GM10266 (cell line): ENCODE measurements around the gene SLC22A7.
A peak's percentile ranks its signal among the peaks of the same experiment; 100 is the strongest.

Experiments
- DNase-seq: peaks from one replicate; pipeline ENCODE4 v3.0.0; 2012; ENCODE audit errors: extremely low spot score
- TF ChIP-seq, protein P1 (sequence below): IDR thresholded peaks from 2 replicates; pipeline ENCODE4 v1.5.1; 2012; ENCODE audit warnings: mild to moderate bottlenecking, low read depth; ENCODE audit not compliant: control insufficient read depth, insufficient read depth; ENCODE audit errors: missing control alignments

The SLC22A7 gene

DNA sequence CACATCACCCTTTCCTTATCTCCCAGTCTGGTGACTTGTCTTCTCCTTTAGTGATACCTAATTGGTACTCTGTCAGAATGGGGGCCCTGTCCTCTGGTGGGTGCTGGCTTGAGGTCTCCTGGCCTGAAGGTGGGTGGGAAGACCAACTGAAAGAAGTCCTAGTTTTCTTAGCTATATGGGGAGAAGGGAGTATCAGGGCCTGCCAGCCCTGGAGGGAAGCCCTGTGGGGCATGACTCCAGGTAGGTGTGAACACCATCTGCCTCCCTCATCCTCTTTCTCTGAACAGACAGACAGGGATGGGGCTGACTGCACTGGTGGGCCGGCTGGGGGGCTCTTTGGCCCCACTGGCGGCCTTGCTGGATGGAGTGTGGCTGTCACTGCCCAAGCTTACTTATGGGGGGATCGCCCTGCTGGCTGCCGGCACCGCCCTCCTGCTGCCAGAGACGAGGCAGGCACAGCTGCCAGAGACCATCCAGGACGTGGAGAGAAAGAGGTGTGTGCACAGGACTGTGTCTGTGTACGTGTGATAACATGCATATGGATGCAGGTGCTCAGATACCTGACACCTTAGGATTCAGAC, 5.8 kb downstream of the SLC22A7 start:
- TF ChIP-seq, protein P1, sequence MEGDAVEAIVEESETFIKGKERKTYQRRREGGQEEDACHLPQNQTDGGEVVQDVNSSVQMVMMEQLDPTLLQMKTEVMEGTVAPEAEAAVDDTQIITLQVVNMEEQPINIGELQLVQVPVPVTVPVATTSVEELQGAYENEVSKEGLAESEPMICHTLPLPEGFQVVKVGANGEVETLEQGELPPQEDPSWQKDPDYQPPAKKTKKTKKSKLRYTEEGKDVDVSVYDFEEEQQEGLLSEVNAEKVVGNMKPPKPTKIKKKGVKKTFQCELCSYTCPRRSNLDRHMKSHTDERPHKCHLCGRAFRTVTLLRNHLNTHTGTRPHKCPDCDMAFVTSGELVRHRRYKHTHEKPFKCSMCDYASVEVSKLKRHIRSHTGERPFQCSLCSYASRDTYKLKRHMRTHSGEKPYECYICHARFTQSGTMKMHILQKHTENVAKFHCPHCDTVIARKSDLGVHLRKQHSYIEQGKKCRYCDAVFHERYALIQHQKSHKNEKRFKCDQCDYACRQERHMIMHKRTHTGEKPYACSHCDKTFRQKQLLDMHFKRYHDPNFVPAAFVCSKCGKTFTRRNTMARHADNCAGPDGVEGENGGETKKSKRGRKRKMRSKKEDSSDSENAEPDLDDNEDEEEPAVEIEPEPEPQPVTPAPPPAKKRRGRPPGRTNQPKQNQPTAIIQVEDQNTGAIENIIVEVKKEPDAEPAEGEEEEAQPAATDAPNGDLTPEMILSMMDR, result no peak
- peak; percentile 5 for DNase-seq

DNA sequence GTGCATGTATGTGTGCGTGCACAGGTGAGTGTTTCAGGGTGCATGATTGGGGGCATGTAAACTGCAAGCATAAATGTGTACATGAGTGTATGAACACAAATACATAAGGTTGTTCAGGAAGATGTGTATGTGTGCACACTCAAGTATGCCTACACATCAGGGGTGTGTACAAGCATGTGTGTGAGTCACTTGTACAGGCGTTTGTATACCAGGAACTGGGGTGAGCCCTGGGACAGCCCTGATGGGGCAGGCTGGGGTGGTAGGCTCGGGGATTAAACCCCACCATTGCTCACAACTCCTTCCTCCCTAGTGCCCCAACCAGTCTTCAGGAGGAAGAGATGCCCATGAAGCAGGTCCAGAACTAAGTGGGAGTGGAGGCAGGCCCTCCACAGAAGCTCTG, 6.3 kb downstream of the SLC22A7 start:
- no peak for DNase-seq
- TF ChIP-seq, protein P1, result no peak

DNA sequence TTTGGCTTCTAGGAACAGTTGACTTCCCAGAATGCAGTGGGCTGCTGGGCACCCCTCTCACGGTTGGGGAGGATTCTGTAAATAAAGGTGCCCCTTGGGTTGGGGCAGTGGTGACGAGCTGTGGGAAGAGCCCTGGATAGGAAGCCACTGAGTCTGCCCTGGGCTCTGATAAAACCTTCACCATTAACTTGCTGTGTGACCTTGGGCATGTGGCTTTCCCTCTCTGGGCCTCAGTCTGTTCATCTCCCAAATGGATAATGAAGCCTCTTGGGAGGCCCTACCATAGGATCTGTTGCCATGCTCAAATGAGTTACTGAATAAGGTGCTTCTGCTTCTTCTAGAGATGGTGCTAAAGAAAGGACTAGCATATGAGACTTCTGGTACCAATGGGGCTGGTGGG, 6.8 kb downstream of the SLC22A7 start:
- TF ChIP-seq, protein P1, result no peak
- DNase-seq, result no peak

DNA sequence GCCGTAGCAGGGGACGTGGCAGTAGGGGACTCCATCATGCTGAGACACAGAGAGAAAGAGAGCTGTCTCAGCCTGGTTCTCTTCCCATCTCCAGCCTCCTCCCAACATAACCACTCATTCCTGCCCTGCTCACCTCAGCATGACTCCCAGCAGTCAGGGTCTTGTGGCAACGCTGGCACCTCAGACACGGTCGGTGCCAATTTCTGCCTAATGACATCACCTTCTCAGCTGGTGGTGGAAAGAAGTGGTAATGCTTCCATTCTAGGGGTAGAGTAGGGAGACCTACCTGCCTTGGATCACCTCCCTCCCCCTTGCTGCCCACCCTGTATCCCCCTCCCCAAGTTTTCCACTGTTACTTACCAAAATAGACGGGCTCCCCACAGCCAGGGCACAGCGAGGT, 8.0 kb downstream of the SLC22A7 start:
- TF ChIP-seq, protein P1, result no peak

DNA sequence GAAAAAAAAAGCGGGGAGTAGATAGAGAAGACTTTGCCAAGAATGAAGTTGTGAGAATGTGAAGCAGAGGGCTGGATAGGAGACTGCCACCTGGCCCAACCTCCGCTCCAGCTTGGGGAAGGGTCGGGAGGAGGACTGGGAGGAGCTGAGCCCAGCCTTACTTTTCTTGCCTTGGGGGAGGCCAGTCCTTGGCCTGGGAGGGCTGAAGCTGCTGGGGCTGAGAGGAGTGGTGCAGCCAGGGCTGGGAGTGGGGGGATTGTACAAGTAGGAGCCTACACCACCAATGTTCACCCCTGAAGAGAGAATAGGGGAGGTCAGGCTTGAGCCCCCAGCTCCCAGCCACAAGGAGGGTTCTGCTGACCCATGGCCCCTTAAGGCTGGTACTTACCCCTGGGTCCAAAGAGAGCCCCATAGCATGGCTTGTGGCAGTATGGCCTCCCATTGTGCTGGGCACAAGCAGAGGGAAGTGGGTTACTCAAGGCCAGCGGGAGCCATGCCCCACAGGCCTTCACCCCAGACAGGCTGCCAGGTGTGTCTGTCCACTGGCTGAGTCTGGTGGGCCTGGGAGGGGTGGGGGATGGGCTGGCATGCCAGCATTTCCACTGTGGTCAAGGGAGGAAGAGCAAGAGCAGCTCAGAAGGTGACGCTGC, 9.5 kb downstream of the SLC22A7 start:
- no peak for DNase-seq
- TF ChIP-seq, protein P1, result no peak

More for the DNA sequence above, 8.0 kb downstream of the SLC22A7 start:
- no peak for DNase-seq

DNA sequence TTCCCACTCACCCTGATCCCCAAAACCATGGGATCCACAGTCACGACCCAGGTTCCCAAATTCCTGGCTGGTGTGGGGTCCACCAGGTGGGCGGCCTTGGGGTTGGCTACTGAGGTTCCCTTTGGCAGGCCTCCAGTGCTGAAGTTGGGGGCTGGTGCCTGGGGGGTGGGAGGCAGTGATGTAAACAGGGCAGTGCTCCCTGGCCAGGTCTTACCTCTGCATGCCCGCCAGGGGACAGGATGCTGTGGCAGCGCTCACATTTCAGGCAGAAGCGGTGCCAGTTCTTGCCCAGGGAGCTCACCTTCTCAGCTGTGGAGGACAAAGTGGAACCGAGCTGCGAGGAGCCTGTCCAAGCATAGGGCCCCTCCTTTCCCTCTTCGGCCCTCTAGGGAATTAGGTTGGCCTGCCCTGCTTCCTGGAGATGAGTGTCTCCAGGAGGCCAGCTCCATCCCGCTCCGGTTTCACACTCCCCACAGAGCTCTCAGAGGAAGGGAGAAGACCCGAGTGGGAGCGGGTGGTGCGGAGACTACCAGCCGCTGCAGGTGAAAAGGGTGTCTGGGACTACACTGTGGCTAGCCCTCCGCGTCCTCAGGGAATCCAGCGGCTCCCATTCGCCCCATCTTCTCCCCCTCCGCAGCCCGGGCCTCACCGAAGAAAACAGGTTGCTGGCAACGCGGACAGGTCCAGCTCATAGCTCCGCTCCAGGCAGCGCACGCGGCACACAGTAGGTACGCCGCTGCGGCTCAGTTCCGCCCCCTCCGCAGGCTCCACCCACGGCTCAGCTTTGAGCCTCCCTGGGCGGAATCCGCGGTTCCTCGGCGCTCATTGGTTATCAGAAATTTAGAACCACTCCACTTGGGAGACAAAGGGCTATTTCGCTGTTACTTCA, 10.3 kb downstream of the SLC22A7 start, which contains the start of gene CRIP3:
TSS of gene CRIP3 (minus strand) at position 726 of the 889 bp plus-strand sequence. CDS start at position 692, 34 bp downstream.
- TF ChIP-seq, protein P1, result peak; percentile 42
- DNase-seq, result peak; percentile 44
